Breast epithelium (tissue), 4 donors: ENCODE data around the gene TMPRSS9. TPM values are rescaled to one million over a fixed set of nuclear protein-coding genes. Genes with fewer than 3 reads are reported as not detected.

Experiments used
- DNase-seq, 2 donors: peaks; one replicate each; pipeline ENCODE4 v3.0.0-alpha.2; 2019; ENCODE audit warnings: low spot score in 2 of 2
- H3K27ac ChIP-seq, 2 donors: fragments of 200-600 bp; sonication (generic) in 1 of 2; one replicate each; pipeline ENCODE4 v1.5.1; 2016 to 2019; ENCODE audit warnings: mild to moderate bottlenecking in 1 of 2
- H3K27me3 ChIP-seq, 2 donors: fragments of 200-600 bp; sonication (generic) in 1 of 2; one replicate each; pipeline versions ENCODE4 v1.5.1 to v1.6.0; 2017 to 2019; ENCODE audit warnings: control low read depth in 1 of 2, mild to moderate bottlenecking in 1 of 2
- H3K36me3 ChIP-seq: fragments of 200-600 bp; one replicate; pipeline ENCODE4 v1.5.1; 2019
- H3K4me1 ChIP-seq, 2 donors: fragments of 200-600 bp; sonication (generic); one replicate each; pipeline ENCODE4 v1.5.1; 2016 to 2019; ENCODE audit warnings: control low read depth in 1 of 2
- H3K4me3 ChIP-seq, 3 donors: fragments of 200-600 bp; sonication (generic); 1 replicate in 2 of 3; 2 replicates in 1 of 3; pipeline ENCODE4 v1.5.1; 2016 to 2019; ENCODE audit warnings: mild to moderate bottlenecking in 3 of 3, moderate library complexity in 2 of 3
- H3K9me3 ChIP-seq, 2 donors: fragments of 200-600 bp; sonication (generic) in 1 of 2; one replicate each; pipeline ENCODE4 v1.5.1; 2016 to 2019; ENCODE audit warnings: control low read depth in 1 of 2
- CTCF ChIP-seq, 3 donors: fragments of 450-650 bp; IDR thresholded peaks; one replicate each; pipeline ENCODE4 v1.5.1; 2016 to 2017; ENCODE audit warnings: antibody characterized with exemption in 3 of 3, mild to moderate bottlenecking in 3 of 3, moderate library complexity in 3 of 3
- POLR2A ChIP-seq: fragments of 450-650 bp; IDR thresholded peaks from one replicate; pipeline ENCODE4 v1.6.1; 2016; ENCODE audit warnings: antibody characterized with exemption, mild to moderate bottlenecking, moderate library complexity
- POLR2AphosphoS5 ChIP-seq, 3 donors: sonication (generic); formaldehyde crosslinking; IDR thresholded peaks; one replicate each; pipeline ENCODE4 v1.6.1; 2017; ENCODE audit warnings: antibody characterized with exemption in 3 of 3
- intact Hi-C: fragments of 100-400 bp; cut with DNase I; formaldehyde crosslinking; loops from one replicate; pipeline ENCODE4 v1.15.1; 2023; ENCODE audit warnings: low total_unique reads
- total RNA-seq, 3 donors: library from RNA; depleted of rRNA; stranded (reverse); fragments of >200 nt; gene quantifications; one replicate each; pipeline ENCODE4 v1.1.0, GENCODE V29; 2016

The TMPRSS9 gene
- under 1 TPM in 1 of 3 donors, not detected in 2; under 0.01 TPM for total RNA-seq

GRCh38 chr19:2359992-2360685, at the start of gene TMPRSS9:
Gene TMPRSS9 (plus strand): TSS chr19:2360265. CDS start chr19:2389786, 29,521 bp downstream.
- H3K27ac ChIP-seq, result no peak within 1 kb of the TSS
- intact Hi-C loops, result no loop called here
- peaks cover 3 to 45% of the 10 kb centered on the region in 2 donors for H3K27me3 ChIP-seq
- no peak for DNase-seq
- TF ChIP-seq POLR2AphosphoS5 (IDR thresholded peaks at IDR 0.05) (no peak), POLR2A (no peak), CTCF (IDR thresholded peaks at IDR 0.05) (no peak)
- no peaks in the 10 kb centered on the region for H3K4me1 ChIP-seq
- H3K4me3 ChIP-seq, result no peak within 1 kb of the TSS
- H3K36me3 ChIP-seq, result no peaks in the 10 kb centered on the region
- H3K9me3 ChIP-seq, result no peaks in the 10 kb centered on the region

- H3K9me3 ChIP-seq, result peaks cover 14 to 19% of the 10 kb centered on the region in 2 donors
- no peak overlapping the region for H3K27ac ChIP-seq
- H3K27me3 ChIP-seq, result peaks cover 18 to 39% of the 10 kb centered on the region in 2 donors
- H3K4me1 ChIP-seq, result no peaks in the 10 kb centered on the region
- no peak for TF ChIP-seq CTCF (IDR thresholded peaks at IDR 0.05)
- no peak for TF ChIP-seq POLR2AphosphoS5 (IDR thresholded peaks at IDR 0.05)
- no peak for TF ChIP-seq POLR2A
- DNase-seq, result no peak
- H3K4me3 ChIP-seq, result no peak overlapping the region
- intact Hi-C loops, result no loop called here
- no peaks in the 10 kb centered on the region for H3K36me3 ChIP-seq
Observed at GRCh38 chr19:2311093-2311492, 49.0 kb upstream of the TMPRSS9 start.

GRCh38 chr19:2312820-2313501, 47.1 kb upstream of the TMPRSS9 start:
- Histone ChIP-seq H3K36me3 (no peaks in the 10 kb centered on the region), H3K27me3 (peaks cover 9 to 26% of the 10 kb centered on the region in 2 donors)
- TF ChIP-seq POLR2AphosphoS5 (IDR thresholded peaks at IDR 0.05) (no peak), CTCF (IDR thresholded peaks at IDR 0.05) (no peak), POLR2A (no peak)

DNA sequence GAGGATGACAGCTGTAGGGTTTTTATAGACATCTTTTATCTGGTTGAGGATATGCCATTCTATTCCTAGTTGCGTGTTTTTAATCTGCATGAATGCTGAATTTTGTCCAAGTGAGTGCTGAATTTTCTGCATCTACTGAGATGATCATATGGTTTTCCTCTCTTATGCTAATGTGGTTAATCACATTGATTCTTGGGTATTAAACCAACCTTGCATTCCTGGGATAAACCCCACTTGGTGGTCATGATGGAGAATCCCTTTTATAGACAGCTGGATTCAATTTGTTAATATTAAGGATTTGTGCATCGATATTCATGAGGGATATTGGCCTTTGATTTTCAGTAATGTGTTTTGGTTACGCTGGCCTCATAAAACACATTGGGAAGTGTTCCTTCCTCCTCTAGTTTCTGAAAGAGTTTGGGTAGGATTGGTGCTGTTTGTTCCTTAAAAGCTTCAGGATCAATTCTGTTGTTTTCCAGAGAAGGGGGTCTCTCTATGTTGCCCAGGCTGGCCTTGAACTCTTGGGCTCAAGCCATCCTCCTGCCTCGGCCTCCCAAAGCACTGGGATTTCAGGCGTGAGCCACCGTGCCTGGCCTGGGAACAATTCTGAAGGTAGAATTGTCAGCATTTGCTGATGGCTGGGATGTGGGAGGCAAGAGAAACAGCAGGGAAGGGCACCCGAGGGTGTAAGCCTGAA, 44.8 kb upstream of the TMPRSS9 start:
- H3K4me1 ChIP-seq, result no peaks in the 10 kb centered on the region
- H3K4me3 ChIP-seq, result no peak overlapping the region
- TF ChIP-seq CTCF (IDR thresholded peaks at IDR 0.05) (no peak), POLR2AphosphoS5 (IDR thresholded peaks at IDR 0.05) (no peak), POLR2A (no peak)
- intact Hi-C loops, result no loop called here
- peaks cover 14 to 19% of the 10 kb centered on the region in 2 donors for H3K9me3 ChIP-seq
- H3K27ac ChIP-seq, result no peak overlapping the region
- H3K27me3 ChIP-seq, result peaks cover 9 to 17% of the 10 kb centered on the region in 2 donors
- no peaks in the 10 kb centered on the region for H3K36me3 ChIP-seq
- DNase-seq, result no peak

More at GRCh38 chr19:2312820-2313501, 47.1 kb upstream of the TMPRSS9 start:
- intact Hi-C loops, result no loop called here
- DNase-seq, result no peak
- Histone ChIP-seq H3K27ac (no peak overlapping the region), H3K4me3 (no peak overlapping the region), H3K9me3 (peaks cover 14 to 19% of the 10 kb centered on the region in 2 donors), H3K4me1 (no peaks in the 10 kb centered on the region)
